Measurements from ENCODE around the gene FSHR. TPM values are rescaled to one million over a fixed set of nuclear protein-coding genes. Genes with fewer than 3 reads are reported as not detected.

FSHR gene
- total and polyA plus RNA-seq, 2 experiments from 2014 or later, result not detected

GRCh38 chr2:49041061-49041460, 113.3 kb downstream of the FSHR start:
- in situ Hi-C loops (cut with MboI), result no loop called here
- DNase-seq, result no peak
- Histone ChIP-seq H3K4me1 (ENCODE audit: insufficient read depth) (no peaks in the 10 kb centered on the region), H3K4me3 (no peak overlapping the region), H3K9me2 (ENCODE audit: insufficient read depth) (no peaks in the 10 kb centered on the region), H3K36me3 (ENCODE audit: low read depth) (no peaks in the 10 kb centered on the region), H3K79me2 (ENCODE audit: insufficient read depth) (no peaks in the 10 kb centered on the region), H3K9me3 (ENCODE audit: low read depth) (no peaks in the 10 kb centered on the region), H3K27ac (no peak overlapping the region), H4K20me1 (ENCODE audit: insufficient read depth) (no peaks in the 10 kb centered on the region), H3K27me3 (replicated peaks; ENCODE audit: insufficient read depth) (no peaks in the 10 kb centered on the region), H2AFZ (no peak overlapping the region), H3F3A (ENCODE audit: insufficient read depth) (no peaks in the 10 kb centered on the region), H3K4me2 (ENCODE audit: unreplicated experiment) (no peak overlapping the region), H3K9ac (no peak overlapping the region)
- WGBS, 2 experiments (ENCODE audit: low coverage in 1 of 2, low lambda C conversion rate in 2 of 2, missing lambda C conversion rate in 2 of 2), result 31 to 46% methylated on average over 4 of the region's 4 CpGs
- no peak for TF ChIP-seq EZH2phosphoT487 (IDR thresholded peaks at IDR 0.05; ENCODE audit: insufficient read depth, low read depth)
- no peak for TF ChIP-seq EZH2 (IDR thresholded peaks at IDR 0.05; ENCODE audit: insufficient read depth, poor library complexity, severe bottlenecking)

- no peak overlapping the region for H3K9ac ChIP-seq
- no peaks in the 10 kb centered on the region for H3K9me2 ChIP-seq (ENCODE audit: insufficient read depth)
- no peak overlapping the region for H2AFZ ChIP-seq
- H3K36me3 ChIP-seq (ENCODE audit: low read depth), result no peaks in the 10 kb centered on the region
- no peaks in the 10 kb centered on the region for H3K4me1 ChIP-seq (ENCODE audit: insufficient read depth)
- H3K27ac ChIP-seq, result no peak overlapping the region
- TF ChIP-seq EZH2 (IDR thresholded peaks at IDR 0.05; ENCODE audit: insufficient read depth, poor library complexity, severe bottlenecking), result no peak
- TF ChIP-seq EZH2phosphoT487 (IDR thresholded peaks at IDR 0.05; ENCODE audit: insufficient read depth, low read depth), result no peak
- H3K4me2 ChIP-seq (ENCODE audit: unreplicated experiment), result no peak overlapping the region
- no peaks in the 10 kb centered on the region for H4K20me1 ChIP-seq (ENCODE audit: insufficient read depth)
- DNase-seq, result no peak
- H3K27me3 ChIP-seq (replicated peaks; ENCODE audit: insufficient read depth), result no peaks in the 10 kb centered on the region
- H3K4me3 ChIP-seq, result no peak overlapping the region
- no peaks in the 10 kb centered on the region for H3K9me3 ChIP-seq (ENCODE audit: low read depth)
- in situ Hi-C loops (cut with MboI), result no loop called here
- H3F3A ChIP-seq (ENCODE audit: insufficient read depth), result no peaks in the 10 kb centered on the region
- no peaks in the 10 kb centered on the region for H3K79me2 ChIP-seq (ENCODE audit: insufficient read depth)
Observed at GRCh38 chr2:49037197-49037596, 117.1 kb downstream of the FSHR start.

GRCh38 chr2:49035481-49035880, 118.8 kb downstream of the FSHR start:
- no peak overlapping the region for H3K4me2 ChIP-seq (ENCODE audit: unreplicated experiment)
- WGBS, 2 experiments (ENCODE audit: low coverage in 1 of 2, low lambda C conversion rate in 2 of 2, missing lambda C conversion rate in 2 of 2), result 11 to 21% methylated on average over 1 of the region's 1 CpG

GRCh38 chr2:49033394-49034185, 120.7 kb downstream of the FSHR start:
- H3K4me2 ChIP-seq (ENCODE audit: unreplicated experiment), result no peak overlapping the region
- no peaks in the 10 kb centered on the region for H3K4me1 ChIP-seq (ENCODE audit: insufficient read depth)
- no peak overlapping the region for H2AFZ ChIP-seq
- H4K20me1 ChIP-seq (ENCODE audit: insufficient read depth), result no peaks in the 10 kb centered on the region
- no peak overlapping the region for H3K9ac ChIP-seq
- in situ Hi-C loops (cut with MboI), result no loop called here
- H3K9me3 ChIP-seq (ENCODE audit: low read depth), result no peaks in the 10 kb centered on the region
- H3K27me3 ChIP-seq (replicated peaks; ENCODE audit: insufficient read depth), result no peaks in the 10 kb centered on the region
- DNase-seq, result no peak
- H3F3A ChIP-seq (ENCODE audit: insufficient read depth), result no peaks in the 10 kb centered on the region
- no peaks in the 10 kb centered on the region for H3K9me2 ChIP-seq (ENCODE audit: insufficient read depth)
- H3K27ac ChIP-seq, result no peak overlapping the region
- H3K4me3 ChIP-seq, result no peak overlapping the region
- no peaks in the 10 kb centered on the region for H3K36me3 ChIP-seq (ENCODE audit: low read depth)
- 8 to 11% methylated on average over 4 of the region's 4 CpGs for WGBS, 2 experiments (ENCODE audit: low coverage in 1 of 2, low lambda C conversion rate in 2 of 2, missing lambda C conversion rate in 2 of 2)
- no peaks in the 10 kb centered on the region for H3K79me2 ChIP-seq (ENCODE audit: insufficient read depth)
- no peak for TF ChIP-seq EZH2 (IDR thresholded peaks at IDR 0.05; ENCODE audit: insufficient read depth, poor library complexity, severe bottlenecking)
- TF ChIP-seq EZH2phosphoT487 (IDR thresholded peaks at IDR 0.05; ENCODE audit: insufficient read depth, low read depth), result no peak

More at GRCh38 chr2:49035481-49035880, 118.8 kb downstream of the FSHR start:
- Histone ChIP-seq H3K27me3 (replicated peaks; ENCODE audit: insufficient read depth) (no peaks in the 10 kb centered on the region), H4K20me1 (ENCODE audit: insufficient read depth) (no peaks in the 10 kb centered on the region), H3K27ac (no peak overlapping the region), H3K9me2 (ENCODE audit: insufficient read depth) (no peaks in the 10 kb centered on the region), H3K4me3 (no peak overlapping the region), H2AFZ (no peak overlapping the region), H3K79me2 (ENCODE audit: insufficient read depth) (no peaks in the 10 kb centered on the region), H3K36me3 (ENCODE audit: low read depth) (no peaks in the 10 kb centered on the region), H3K9ac (no peak overlapping the region), H3F3A (ENCODE audit: insufficient read depth) (no peaks in the 10 kb centered on the region), H3K4me1 (ENCODE audit: insufficient read depth) (no peaks in the 10 kb centered on the region), H3K9me3 (ENCODE audit: low read depth) (no peaks in the 10 kb centered on the region)
- TF ChIP-seq EZH2 (IDR thresholded peaks at IDR 0.05; ENCODE audit: insufficient read depth, poor library complexity, severe bottlenecking), result no peak
- TF ChIP-seq EZH2phosphoT487 (IDR thresholded peaks at IDR 0.05; ENCODE audit: insufficient read depth, low read depth), result no peak
- DNase-seq, result no peak
- in situ Hi-C loops (cut with MboI), result no loop called here

Measured in GM23248 (cell line).